HG03575 (cell line): ENCODE data around the gene PKP1.

Source experiments
- ATAC-seq: cut with Tn5 transposase; IDR thresholded peaks from one replicate; pipeline ENCODE4 v1.9.1; 2021; ENCODE audit not compliant: unreplicated experiment, insufficient number of reproducible peaks, low FRiP score; ENCODE audit errors: extremely low read depth

The PKP1 gene

DNA sequence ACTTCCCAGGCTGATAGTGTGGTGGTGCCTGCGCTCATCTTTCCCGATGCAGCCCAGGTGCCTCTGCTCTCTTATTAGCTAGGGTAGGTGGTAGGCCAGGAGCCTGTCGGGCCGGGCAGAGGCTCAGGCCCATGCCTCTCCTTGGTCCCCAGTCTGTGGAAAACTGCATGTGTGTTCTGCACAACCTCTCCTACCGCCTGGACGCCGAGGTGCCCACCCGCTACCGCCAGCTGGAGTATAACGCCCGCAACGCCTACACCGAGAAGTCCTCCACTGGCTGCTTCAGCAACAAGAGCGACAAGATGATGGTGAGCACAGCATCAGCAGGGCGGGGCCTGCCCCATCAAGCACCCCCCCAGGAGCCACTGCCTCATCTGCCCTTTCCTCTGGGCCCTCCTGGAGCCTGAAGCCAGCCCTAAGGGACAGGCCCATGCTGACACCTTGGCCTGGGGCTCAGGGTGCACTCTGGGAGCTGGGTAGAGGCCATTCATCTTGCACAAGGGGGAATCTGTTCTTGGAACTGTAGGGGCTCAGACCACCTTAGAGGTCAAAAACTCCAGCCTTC lies 38.6 kb downstream of the PKP1 start:
- no peak for ATAC-seq

DNA sequence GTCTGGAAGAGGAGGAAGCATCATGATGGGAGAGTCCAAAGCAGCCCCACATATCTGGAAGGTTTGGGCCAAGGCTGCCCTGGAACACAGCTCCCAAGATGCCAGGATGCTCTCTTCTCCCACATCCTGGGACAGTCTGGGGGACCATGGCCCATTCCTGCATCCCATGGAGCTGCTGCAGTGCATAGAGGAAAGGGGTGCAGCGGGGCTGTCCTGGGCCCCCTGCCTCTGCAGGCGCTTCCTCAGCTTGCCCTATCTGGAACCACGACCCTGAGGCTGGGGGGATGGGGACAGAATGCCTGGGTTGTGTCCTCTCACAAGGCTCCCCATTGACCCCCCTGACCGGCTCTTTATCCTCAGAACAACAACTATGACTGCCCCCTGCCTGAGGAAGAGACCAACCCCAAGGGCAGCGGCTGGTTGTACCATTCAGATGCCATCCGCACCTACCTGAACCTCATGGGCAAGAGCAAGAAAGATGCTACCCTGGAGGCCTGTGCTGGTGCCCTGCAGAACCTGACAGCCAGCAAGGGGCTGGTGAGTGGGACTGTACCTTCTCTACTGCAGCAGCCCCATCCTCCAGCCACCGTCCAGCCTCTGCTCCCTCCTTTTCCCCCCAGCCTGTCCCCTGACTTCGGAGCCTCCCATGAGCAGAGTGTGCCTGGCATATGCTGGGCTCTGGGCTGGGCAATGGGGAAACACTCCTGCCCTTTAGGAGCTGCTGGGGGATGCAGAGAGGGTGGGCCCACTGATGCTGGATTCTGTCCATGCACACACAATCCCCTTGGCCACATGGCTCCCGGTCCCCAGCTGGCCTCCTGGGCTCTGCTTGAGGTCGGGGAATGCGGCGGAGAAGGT lies 39.6 kb downstream of the PKP1 start:
- ATAC-seq = no peak

DNA sequence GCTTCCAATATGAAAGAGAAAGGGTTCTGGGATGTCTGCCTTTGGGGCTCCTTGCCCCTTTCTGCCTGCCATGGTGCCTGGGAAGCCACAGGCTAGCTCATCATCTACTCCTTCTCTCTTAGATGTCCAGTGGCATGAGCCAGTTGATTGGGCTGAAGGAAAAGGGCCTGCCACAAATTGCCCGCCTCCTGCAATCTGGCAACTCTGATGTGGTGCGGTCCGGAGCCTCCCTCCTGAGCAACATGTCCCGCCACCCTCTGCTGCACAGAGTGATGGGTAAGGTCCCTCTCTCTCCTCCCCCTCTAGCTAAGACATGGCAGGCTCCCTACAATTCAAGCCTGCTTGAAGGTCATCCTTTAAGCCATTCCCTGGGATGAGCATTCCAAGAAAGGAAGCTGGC lies 41.0 kb downstream of the PKP1 start:
- ATAC-seq = no peak

DNA sequence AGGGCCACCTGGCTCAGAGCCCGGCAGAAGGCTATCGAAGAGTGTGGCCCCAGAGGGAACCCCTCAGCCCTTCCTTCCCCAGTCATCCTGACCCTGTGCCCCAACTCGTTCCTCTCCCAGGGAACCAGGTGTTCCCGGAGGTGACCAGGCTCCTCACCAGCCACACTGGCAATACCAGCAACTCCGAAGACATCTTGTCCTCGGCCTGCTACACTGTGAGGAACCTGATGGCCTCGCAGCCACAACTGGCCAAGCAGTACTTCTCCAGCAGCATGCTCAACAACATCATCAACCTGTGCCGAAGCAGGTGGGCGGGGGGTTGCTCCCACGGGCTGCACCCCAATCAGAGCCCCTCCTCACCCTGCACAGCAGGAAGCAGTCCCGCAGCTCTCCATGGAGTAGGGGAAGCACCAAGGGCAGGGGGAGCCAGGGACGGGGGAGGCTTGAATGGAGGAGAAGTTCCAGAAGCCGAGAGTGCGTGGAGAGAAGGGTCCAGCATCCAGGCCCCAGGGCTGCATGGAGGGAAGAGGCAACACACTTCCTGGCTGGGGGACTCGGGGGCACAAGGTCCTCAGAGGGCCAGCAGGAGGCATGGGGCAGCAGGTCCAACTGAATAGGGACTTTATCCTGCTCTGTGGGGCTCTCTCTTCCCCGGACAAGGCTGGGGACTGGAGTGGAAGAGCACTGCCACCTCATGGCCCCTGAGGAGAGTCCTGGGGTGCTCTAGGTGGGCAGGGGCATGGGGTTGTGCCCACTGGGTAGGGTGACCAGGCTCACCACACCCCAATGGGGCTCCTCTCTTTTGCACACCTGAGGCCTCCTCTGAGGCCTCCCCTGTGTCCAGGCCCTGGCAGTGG lies 41.7 kb downstream of the PKP1 start:
- ATAC-seq = no peak

DNA sequence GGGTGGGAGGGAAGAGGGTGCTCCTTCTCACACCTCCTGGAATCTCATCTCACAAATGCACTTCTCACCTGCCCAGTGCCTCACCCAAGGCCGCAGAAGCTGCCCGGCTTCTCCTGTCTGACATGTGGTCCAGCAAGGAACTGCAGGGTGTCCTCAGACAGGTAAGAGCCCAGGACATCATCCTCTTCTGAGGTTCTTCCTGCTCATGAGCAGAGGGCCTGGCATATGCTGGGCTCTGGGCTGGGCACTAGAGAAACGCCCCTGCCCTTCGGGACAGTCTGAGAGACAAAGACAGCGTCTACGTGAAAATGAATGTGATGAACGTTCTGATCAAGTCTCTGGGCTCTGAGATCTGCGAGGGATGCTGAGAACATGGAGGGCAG lies 42.4 kb downstream of the PKP1 start:
- ATAC-seq = no peak

DNA sequence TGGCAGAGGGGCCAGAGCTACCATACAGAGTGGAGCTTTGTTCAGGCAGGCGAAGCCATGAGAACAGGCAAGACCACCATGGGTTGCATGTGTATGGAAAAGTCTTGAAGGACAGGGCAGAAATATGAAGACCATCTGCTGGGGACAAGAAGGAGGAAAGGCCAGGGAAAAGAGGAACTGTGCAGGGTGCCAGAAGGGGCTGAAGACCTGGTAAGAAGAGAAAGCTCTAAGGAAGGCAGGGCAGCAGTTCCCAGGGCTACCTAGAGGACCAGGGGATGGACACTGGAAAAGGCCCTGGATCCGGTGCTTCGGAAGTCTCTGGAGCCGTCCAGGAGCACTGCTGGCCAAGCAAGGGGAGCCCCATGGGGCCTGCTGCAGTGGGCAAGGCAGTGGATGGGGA lies 43.4 kb downstream of the PKP1 start:
- no peak for ATAC-seq

DNA sequence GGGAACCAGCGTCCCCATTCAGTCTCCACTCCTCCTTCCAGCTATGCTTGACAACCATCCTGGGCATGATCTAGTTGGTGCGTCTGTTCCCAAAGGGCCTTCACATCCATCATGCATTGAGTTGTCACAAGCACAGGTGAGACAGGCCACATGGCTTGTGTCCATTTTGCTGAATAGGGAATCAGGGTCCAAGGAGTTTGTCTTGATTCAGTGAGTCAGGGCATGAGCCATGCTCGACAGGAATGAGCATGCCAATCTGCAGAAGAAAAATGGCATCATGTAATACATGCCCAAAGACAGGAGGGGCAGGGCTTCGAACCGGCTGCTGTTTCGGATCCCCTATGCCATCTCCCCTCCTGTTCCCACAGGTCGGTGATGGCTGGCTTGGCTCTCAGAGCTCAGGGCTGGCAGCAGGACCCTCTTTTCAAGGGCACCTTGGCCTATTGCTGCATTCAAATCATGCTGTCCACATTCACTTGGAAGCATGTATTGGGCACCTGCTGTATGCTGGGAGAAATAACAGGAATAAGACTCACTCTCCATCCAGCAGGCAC lies 44.5 kb downstream of the PKP1 start:
- no peak for ATAC-seq

DNA sequence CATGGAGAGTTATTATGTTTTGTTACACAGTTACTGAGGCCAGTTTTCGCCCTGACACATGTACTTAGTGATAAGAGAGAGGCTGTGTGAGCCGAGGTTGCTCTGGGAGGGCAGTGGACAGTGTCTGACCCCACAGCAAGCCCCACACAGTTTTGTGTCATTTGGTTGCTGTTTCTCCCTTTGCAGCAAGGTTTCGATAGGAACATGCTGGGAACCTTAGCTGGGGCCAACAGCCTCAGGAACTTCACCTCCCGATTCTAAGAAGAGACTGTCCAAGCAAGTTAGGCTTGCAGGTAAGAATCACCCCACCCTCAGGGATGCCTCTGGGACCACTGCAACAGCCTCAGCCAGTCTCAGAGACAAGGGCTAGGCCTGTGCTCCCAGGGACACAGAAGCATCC lies 45.3 kb downstream of the PKP1 start:
- no peak for ATAC-seq

DNA sequence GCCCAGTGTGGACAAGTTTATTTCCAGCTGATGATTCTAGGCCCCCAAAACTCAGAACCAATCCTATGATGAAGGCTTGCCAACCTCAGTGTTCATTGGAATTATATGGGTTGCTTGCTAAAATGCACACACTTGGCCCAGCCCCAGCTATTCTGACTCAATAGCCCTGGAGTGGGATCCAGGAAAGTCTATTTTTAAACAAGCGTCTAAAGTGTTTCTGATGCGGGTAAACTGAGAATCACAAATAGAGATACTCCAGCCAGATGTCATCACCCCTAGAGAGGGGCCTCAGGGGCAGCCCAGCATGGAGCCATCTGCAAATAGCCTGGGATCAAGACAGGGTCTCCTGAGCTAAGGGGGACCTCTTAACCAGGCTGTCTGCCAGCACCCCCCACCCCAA lies 46.0 kb downstream of the PKP1 start:
- ATAC-seq = no peak

DNA sequence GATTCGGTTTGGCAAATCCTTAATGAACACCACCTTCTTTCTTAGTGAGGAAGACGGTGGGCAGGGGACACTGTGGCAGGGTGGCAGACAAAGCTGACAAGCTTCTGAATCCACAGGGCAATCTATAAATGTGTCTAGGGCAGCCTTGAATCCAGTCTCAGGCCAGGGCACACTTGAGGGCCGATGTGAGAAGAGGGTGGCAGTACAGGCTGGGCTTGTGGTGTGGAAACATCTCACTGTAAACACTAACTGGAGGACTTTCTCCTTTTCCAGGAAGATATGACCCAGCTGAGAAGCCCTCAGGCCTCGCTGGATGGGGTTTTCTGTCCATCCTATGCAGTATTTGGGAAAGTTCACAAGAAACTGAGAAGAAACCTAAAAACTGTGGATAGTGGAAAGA lies 46.5 kb downstream of the PKP1 start:
- ATAC-seq = no peak

DNA sequence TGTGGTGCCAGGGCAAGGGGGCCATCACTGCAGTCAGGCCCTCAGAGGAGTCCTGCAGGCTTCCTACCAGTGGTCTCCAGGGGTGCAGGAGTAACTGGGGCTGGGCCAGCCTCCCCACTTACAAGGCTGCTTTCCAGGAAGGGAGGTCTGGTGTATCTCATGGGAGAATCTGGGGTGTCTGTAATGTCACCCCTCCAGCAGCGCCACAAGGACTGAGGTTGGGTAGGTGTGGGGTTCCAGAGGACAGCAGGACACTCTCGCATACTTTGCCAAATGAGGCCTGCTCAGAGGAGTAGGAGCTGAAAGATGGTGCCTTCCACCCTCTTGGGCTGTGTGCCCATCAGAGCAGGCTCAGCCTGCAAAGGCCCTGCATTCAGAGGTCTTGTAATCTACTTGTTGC lies 47.2 kb downstream of the PKP1 start:
- ATAC-seq = no peak

DNA sequence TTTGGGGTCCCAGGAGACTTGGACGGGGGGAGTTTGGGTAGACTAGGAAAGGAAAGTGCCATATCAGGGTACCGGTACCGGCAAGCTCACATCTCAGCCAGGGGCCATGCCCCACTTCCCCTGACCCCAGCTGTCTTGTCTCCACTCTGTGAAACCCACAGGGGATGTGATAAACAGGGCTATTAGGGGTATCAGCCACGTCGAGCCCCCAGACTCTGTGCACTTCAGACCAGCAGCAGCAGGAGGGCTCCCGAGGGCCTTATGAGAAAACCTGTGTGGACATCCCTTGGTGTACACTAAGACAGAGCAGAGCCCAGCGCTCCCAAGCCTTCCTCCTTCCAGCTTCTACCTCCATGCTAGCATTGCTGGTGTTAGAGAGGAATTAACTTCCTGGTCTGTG lies 47.9 kb downstream of the PKP1 start:
- no peak for ATAC-seq

DNA sequence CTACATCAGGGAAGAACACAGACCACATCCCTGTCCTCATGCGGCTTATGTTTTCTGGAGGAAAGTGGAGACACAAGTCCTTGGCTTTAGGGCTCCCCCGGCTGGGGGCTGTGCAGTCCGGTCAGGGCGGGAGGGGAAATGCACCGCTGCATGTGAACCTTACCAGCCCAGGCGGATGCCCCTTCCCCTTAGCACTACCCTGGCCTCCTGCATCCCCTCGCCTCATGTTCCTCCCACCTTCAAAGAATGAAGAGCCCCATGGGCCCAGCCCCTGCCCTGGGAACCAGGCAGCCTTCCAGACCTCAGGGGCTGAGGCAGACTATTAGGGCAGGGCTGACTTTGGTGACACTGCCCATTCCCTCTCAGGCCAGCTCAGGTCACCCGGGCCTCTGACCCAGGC lies 48.7 kb downstream of the PKP1 start:
- ATAC-seq = no peak

DNA sequence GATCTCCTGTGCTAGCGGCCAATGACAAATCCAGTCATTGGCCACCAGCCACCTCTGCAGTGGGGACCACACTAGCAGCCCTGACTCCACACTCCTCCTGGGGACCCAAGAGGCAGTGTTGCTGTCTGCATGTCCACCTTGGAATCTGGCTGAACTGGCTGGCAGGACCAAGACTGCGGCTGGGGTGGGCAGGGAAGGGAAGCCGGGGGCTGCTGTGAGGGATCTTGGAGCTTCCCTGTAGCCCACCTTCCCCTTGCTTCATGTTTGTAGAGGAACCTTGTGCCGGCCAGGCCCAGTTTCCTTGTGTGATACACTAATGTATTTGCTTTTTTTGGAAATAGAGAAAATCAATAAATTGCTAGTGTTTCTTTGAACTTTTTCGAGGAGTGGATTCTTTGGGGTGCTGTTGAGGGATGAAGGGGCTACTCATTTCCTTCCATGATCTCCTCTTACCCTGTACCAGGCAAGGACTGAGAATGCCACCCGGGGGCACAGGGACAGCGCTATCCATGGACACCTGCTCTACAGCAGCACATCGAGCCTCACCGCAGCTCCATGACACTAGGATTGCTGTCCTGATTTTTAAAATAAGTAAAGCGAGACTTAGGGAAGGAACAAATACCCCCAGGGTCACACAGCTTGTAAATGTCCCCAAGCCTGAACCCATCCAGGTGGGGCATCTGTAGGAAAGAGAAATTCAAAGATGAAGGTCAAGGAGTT lies 49.5 kb downstream of the PKP1 start:
- ATAC-seq = no peak

DNA sequence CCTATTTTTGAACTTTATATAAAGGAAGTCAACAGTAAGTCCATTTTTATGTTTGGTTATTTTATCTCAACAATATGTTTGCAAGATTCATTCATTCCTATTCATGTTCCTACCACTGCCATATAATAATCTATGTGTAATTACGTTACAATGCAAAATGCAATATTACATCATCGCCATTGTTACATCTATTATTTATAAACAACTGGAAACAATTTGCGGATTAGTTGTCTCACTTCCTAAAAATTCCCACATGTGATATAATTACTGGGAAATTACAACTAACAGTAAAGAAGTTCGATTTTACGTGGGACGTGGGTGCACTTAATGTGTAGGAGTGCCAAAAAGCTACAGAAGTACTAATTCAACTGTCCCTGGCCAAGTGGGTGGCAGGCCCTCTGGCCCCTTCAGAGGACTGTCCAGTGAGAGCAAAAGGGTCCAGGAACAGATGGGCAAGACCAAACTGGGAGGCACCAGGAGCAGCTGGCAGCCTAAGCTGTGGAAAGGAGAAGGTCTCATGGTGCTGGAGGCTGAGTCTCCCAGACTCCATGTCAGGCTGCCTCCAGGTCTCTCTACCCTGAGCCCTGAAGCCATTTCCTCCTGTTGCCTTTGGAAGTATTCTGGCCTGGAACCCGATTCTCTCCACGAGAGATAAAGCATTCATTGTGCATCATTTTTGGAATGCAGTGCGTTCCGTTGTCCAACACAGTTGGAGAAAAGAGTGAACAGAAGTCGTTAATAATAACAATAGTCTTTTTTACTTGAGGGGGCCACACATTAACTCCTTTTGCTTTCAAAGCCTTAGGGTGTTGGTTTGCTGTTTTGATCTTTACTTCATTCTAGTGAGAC lies 51.2 kb downstream of the PKP1 start:
- no peak for ATAC-seq

DNA sequence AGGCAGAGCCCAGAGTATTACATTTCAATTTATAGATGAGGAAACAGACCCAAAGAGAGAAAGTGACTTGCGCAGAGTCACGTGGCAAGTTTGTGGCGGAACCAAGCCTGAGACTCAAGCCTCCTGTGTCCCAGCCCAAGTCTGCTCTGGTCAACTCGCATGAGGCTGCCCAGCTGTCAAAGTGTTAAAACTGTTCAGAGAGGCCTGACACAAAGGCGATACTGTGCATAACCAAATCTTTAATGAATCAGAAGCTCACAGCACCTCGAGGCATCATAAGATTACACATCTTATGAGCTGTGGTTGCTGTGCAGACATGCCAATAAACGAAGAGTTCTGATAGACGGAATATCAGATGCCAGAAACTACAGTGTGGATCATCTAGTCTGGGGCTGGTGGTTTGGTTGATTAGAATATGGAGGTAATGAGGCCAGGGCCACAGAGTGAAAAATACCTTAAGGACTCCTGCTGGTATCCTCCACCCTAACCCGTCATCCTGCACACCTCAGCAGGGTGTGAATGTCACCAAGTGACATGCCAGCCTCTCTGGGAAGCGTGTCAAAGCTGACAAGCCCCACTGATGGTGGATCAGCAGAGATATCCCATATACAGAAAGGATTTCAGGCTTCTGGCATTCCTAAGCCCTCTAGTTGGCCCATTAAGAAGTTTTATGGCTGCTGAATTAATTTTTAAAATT lies 52.0 kb downstream of the PKP1 start:
- no peak for ATAC-seq

DNA sequence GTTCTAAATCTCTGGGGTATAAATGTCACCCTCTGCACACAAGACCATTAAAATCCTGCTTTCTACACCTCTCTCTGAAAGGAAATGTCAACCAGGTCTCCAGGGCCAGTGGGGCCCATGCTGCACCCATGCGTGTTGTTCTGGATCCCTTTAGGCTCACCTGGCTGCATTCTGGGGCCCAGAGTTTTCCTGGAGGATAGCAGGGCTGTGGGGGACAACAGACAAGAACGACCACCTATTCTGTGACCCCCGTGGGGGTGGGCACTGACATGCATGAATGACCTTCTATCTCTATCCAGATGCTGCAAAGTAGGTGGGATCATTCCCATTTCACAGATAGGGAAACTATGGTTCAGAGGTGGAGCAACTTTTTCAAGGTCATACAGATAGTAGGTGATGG lies 52.6 kb downstream of the PKP1 start:
- ATAC-seq = no peak
